H1 (cell line): ENCODE data around the gene TRIAP1. TPM values are rescaled to one million over a fixed set of nuclear protein-coding genes. Genes with fewer than 3 reads are reported as not detected.
A peak's percentile ranks its signal among the peaks of the same experiment; 100 is the strongest.

Experiments used
- CTCF ChIA-PET: fragments of 300-600 bp; sonication (Branson Sonifier 250); formaldehyde crosslinking; loops from one replicate; lab custom pipeline; 2021; ENCODE audit not compliant: partially characterized antibody; lab: Charles Lee
- POLR2A ChIA-PET: fragments of 300-600 bp; sonication (Branson Sonifier 250); formaldehyde crosslinking; loops from one replicate; lab custom pipeline; 2021; ENCODE audit warnings: inconsistent platforms; ENCODE audit not compliant: partially characterized antibody; lab: Charles Lee
- DNase-seq, 2 experiments: peaks; one replicate each; pipeline versions ENCODE4 v3.0.0 to v3.0.0-alpha.2; 2010 to 2022; ENCODE audit warnings: low spot score in 2 of 2, low read depth in 1 of 2, mixed read lengths in 1 of 2
- FAIRE-seq: peaks from 2 replicates; lab custom pipeline; 2011; peaks lifted over from hg19 to GRCh38; lab: Jason Lieb, UNC
- H2AFZ ChIP-seq: 2 replicates; pipeline ENCODE4 v1.8.1; 2012; ENCODE audit warnings: low read length, inconsistent platforms
- H2AK5ac ChIP-seq: 2 replicates; pipeline ENCODE4 v1.6.1; 2013; ENCODE audit warnings: low read depth, low read length
- H2BK120ac ChIP-seq: replicated peaks from 2 replicates; pipeline ENCODE3; 2013; ENCODE audit warnings: low read depth, low read length, inconsistent platforms
- H2BK12ac ChIP-seq: 2 replicates; pipeline ENCODE4 v1.6.1; 2013; ENCODE audit warnings: low read depth, low read length
- H2BK15ac ChIP-seq: 2 replicates; pipeline ENCODE4 v1.6.1; 2013; ENCODE audit warnings: low read length
- H2BK20ac ChIP-seq: 2 replicates; pipeline ENCODE4 v1.6.1; 2013; ENCODE audit warnings: low read length
- H2BK5ac ChIP-seq: 2 replicates; pipeline ENCODE4 v1.6.1; 2013; ENCODE audit warnings: low read depth, low read length
- H3K14ac ChIP-seq: 2 replicates; pipeline ENCODE4 v1.6.1; 2013; ENCODE audit warnings: inconsistent platforms; ENCODE audit not compliant: insufficient read length
- H3K18ac ChIP-seq: 2 replicates; pipeline ENCODE4 v1.6.1; 2013; ENCODE audit warnings: low read length; ENCODE audit errors: extremely low read depth
- H3K23ac ChIP-seq: 2 replicates; pipeline ENCODE4 v1.6.1; 2013; ENCODE audit warnings: inconsistent platforms; ENCODE audit not compliant: insufficient read length
- H3K23me2 ChIP-seq: 2 replicates; pipeline ENCODE4 v1.6.1; 2013; ENCODE audit warnings: low read depth, low read length
- H3K27ac ChIP-seq: 2 replicates; pipeline ENCODE4 v1.6.1; 2011; ENCODE audit warnings: low read depth, low read length, inconsistent platforms
- H3K27me3 ChIP-seq, 4 experiments: replicated peaks in 1 of 4; 1 replicate in 1 of 4; 2 replicates in 3 of 4; pipeline versions ENCODE4 v1.6.1 to v1.8.1; 2011 to 2013; ENCODE audit warnings: low read length in 3 of 4, mild to moderate bottlenecking in 3 of 4, inconsistent platforms in 2 of 4, mixed read lengths in 2 of 4, moderate library complexity in 1 of 4; ENCODE audit not compliant: control insufficient read depth in 3 of 4, insufficient read depth in 3 of 4; ENCODE audit errors: extremely low read depth in 1 of 4
- H3K36me3 ChIP-seq, 4 experiments: 2 replicates each; pipeline versions ENCODE4 v1.6.1 to v1.8.1; 2011 to 2013; ENCODE audit warnings: mild to moderate bottlenecking in 4 of 4, low read length in 3 of 4, moderate library complexity in 2 of 4, control low read depth in 1 of 4, inconsistent platforms in 1 of 4; ENCODE audit not compliant: insufficient read depth in 4 of 4, control insufficient read depth in 2 of 4
- H3K4ac ChIP-seq: replicated peaks from 2 replicates; pipeline ENCODE3; 2013; ENCODE audit warnings: low read length, low read depth, mixed read lengths, inconsistent platforms; ENCODE audit not compliant: insufficient read length
- H3K4me1 ChIP-seq, 4 experiments: replicated peaks in 1 of 4; 1 replicate in 1 of 4; 2 replicates in 3 of 4; pipeline versions ENCODE4 v1.6.1 to v1.8.1; 2011 to 2013; ENCODE audit warnings: low read length in 3 of 4, inconsistent platforms in 2 of 4, mixed read lengths in 1 of 4; ENCODE audit not compliant: insufficient read depth in 4 of 4, control insufficient read depth in 3 of 4
- H3K4me2 ChIP-seq, 2 experiments: 2 replicates each; pipeline versions ENCODE4 v1.6.1 to v1.8.1; 2011 to 2013; ENCODE audit warnings: low read depth in 2 of 2, low read length in 2 of 2, control low read depth in 1 of 2, inconsistent platforms in 1 of 2, mild to moderate bottlenecking in 1 of 2; ENCODE audit not compliant: insufficient read depth in 1 of 2
- H3K4me3 ChIP-seq, 4 experiments: fragments of 200-600, 300-600 bp in 1 of 4; sonication (generic), shearing (Covaris generic), sonication (Bioruptor Twin) in 1 of 4; 2 replicates each; pipeline versions ENCODE4 v1.5.1 to v1.8.1; 2011 to 2016; ENCODE audit warnings: low read length in 4 of 4, low read depth in 3 of 4, control low read depth in 2 of 4, inconsistent platforms in 2 of 4, mild to moderate bottlenecking in 2 of 4, mixed read lengths in 1 of 4, moderate library complexity in 1 of 4; ENCODE audit not compliant: insufficient read depth in 2 of 4; ENCODE audit errors: extremely low read depth in 1 of 4
- H3K56ac ChIP-seq: replicated peaks from 2 replicates; pipeline ENCODE3; 2013; ENCODE audit warnings: low read depth, mild to moderate bottlenecking, mixed read lengths, low read length, inconsistent platforms; ENCODE audit not compliant: insufficient read length
- H3K79me1 ChIP-seq: 2 replicates; pipeline ENCODE4 v1.6.1; 2013; ENCODE audit warnings: low read depth, low read length, control low read depth
- H3K79me2 ChIP-seq, 2 experiments: 2 replicates each; pipeline versions ENCODE4 v1.6.1 to v1.8.1; 2012 to 2013; ENCODE audit warnings: low read length in 2 of 2, mild to moderate bottlenecking in 2 of 2, inconsistent platforms in 1 of 2; ENCODE audit not compliant: insufficient read depth in 2 of 2, control insufficient read depth in 1 of 2
- H3K9ac ChIP-seq, 4 experiments: replicated peaks in 1 of 4; 1 replicate in 1 of 4; 2 replicates in 3 of 4; pipeline versions ENCODE4 v1.6.1 to v1.8.1; 2011 to 2013; ENCODE audit warnings: low read depth in 3 of 4, low read length in 3 of 4, control low read depth in 2 of 4, mild to moderate bottlenecking in 2 of 4, moderate library complexity in 2 of 4, inconsistent platforms in 1 of 4; ENCODE audit errors: extremely low read depth in 1 of 4
- H3K9me3 ChIP-seq, 2 experiments: 2 replicates each; pipeline versions ENCODE4 v1.6.1 to v1.8.1; 2012 to 2013; ENCODE audit warnings: mild to moderate bottlenecking in 2 of 2, moderate library complexity in 2 of 2, control low read depth in 1 of 2, inconsistent platforms in 1 of 2, low read depth in 1 of 2, low read length in 1 of 2, mixed read lengths in 1 of 2; ENCODE audit not compliant: insufficient read depth in 2 of 2
- H4K20me1 ChIP-seq, 2 experiments: replicated peaks in 1 of 2; 2 replicates each; pipeline versions ENCODE3 to v1.8.1; 2011 to 2013; ENCODE audit warnings: inconsistent platforms in 2 of 2, low read length in 2 of 2, mild to moderate bottlenecking in 1 of 2; ENCODE audit not compliant: insufficient read depth in 2 of 2, control insufficient read depth in 1 of 2
- H4K5ac ChIP-seq: 2 replicates; pipeline ENCODE4 v1.6.1; 2013; ENCODE audit warnings: low read length, low read depth, mixed read lengths, inconsistent platforms; ENCODE audit not compliant: insufficient read length
- H4K8ac ChIP-seq: 2 replicates; pipeline ENCODE4 v1.8.0; 2013; ENCODE audit warnings: mild to moderate bottlenecking, moderate library complexity, low read length, inconsistent platforms; ENCODE audit not compliant: insufficient read depth; ENCODE audit errors: extremely low read depth
- H4K91ac ChIP-seq: replicated peaks from 2 replicates; pipeline ENCODE3; 2013; ENCODE audit warnings: low read length, mixed read lengths, inconsistent platforms; ENCODE audit not compliant: insufficient read length
- BRCA1 ChIP-seq: IDR thresholded peaks from 2 replicates; pipeline ENCODE4 v1.6.1; 2012; ENCODE audit warnings: low read depth, low read length, improper control_type of control experiment
- GABPA ChIP-seq: IDR thresholded peaks from 2 replicates; pipeline ENCODE4 v1.6.1; 2011; ENCODE audit warnings: mild to moderate bottlenecking, low read length, moderate library complexity, borderline replicate concordance; ENCODE audit not compliant: insufficient read depth
- NANOG ChIP-seq: IDR thresholded peaks from 2 replicates; pipeline ENCODE4 v1.6.1; 2011; ENCODE audit warnings: low read length, low read depth, mild to moderate bottlenecking, inconsistent platforms; ENCODE audit not compliant: insufficient read depth, poor library complexity, severe bottlenecking
- RXRA ChIP-seq: IDR thresholded peaks from 2 replicates; pipeline ENCODE4 v1.6.1; 2011; ENCODE audit warnings: low read depth, mild to moderate bottlenecking, low read length, moderate library complexity; ENCODE audit not compliant: insufficient read depth
- SAP30 ChIP-seq: fragments of 300-600 bp; sonication (generic); IDR thresholded peaks from 2 replicates; pipeline ENCODE4 v1.7.1; 2012; ENCODE audit warnings: low read length, moderate library complexity, mild to moderate bottlenecking, inconsistent platforms; ENCODE audit not compliant: insufficient read depth, insufficient replicate concordance
- SIN3A ChIP-seq, 2 experiments: IDR thresholded peaks in 1 of 2; conservative IDR thresholded peaks in 1 of 2; 2 replicates each; pipeline ENCODE4 v1.6.1; 2011 to 2012; ENCODE audit warnings: low read length in 2 of 2, improper control_type of control experiment in 1 of 2, low read depth in 1 of 2, mild to moderate bottlenecking in 1 of 2
- SP1 ChIP-seq: IDR thresholded peaks from 2 replicates; pipeline ENCODE4 v1.6.1; 2011; ENCODE audit warnings: low read depth, low read length
- TEAD4 ChIP-seq: IDR thresholded peaks from 2 replicates; pipeline ENCODE4 v1.6.1; 2012; ENCODE audit warnings: low read depth, low read length, inconsistent platforms, mixed read lengths
- USF2 ChIP-seq: IDR thresholded peaks from 2 replicates; pipeline ENCODE4 v1.6.1; 2011; ENCODE audit warnings: low read length, improper control_type of control experiment
- WGBS, 2 experiments: shearing (Covaris generic) in 1 of 2; methylation state at CpG; one replicate each; pipeline versions ENCODE4 v1.1.6 to v1.1.7; 2013 to 2015; ENCODE audit warnings: low lambda C conversion rate in 2 of 2, mixed read lengths in 2 of 2, inconsistent platforms in 1 of 2, low coverage in 1 of 2, missing lambda C conversion rate in 1 of 2; ENCODE audit not compliant: insufficient replicate concordance in 2 of 2, insufficient coverage in 1 of 2, insufficient read length in 1 of 2; ENCODE audit errors: extremely low coverage in 1 of 2, missing lambda C conversion rate in 1 of 2; 5-methylcytosine and 5-hydroxymethylcytosine counted together
- polyA plus RNA-seq, 7 experiments: library from polyadenylated mRNA; depleted of rRNA in 3 of 7; stranded (reverse) in 5 of 7; unstranded in 2 of 7; fragments of >200 nt in 5 of 7; fragments of 200-250 nt in 2 of 7; gene quantifications; 1 replicate in 5 of 7; 2 replicates in 1 of 7; 4 replicates in 1 of 7; pipeline versions ENCODE4 v1.2.1 to v1.2.3, GENCODE V29; 2011 to 2013; ENCODE audit warnings: missing spikeins in 2 of 7, mixed read lengths in 2 of 7
- total RNA-seq: library from RNA; stranded (reverse); fragmentation: NEBNext Ultra II Directional; extraction: Animal tissue kit (Norgen Biotek cat#: 25700); gene quantifications from 2 replicates; pipeline ENCODE4 v1.2.1, GENCODE V29; 2021

TRIAP1 gene
- total and polyA plus RNA-seq, 2 of the 8 experiments (the other 6 are each of a cell fraction or from before 2014, with no cell fraction given), result 42.0 to 63.4 TPM

- no peak overlapping the region for H3K56ac ChIP-seq
- no peaks in the 10 kb centered on the region for H4K20me1 ChIP-seq
- no peaks in the 10 kb centered on the region for H3K79me1 ChIP-seq
- H2BK15ac ChIP-seq, result no peak overlapping the region
- peak overlapping the region; percentile 89 for H4K91ac ChIP-seq
- no peak overlapping the region for H3K14ac ChIP-seq
- POLR2A ChIA-PET, result interaction anchor here (0.7 to 3.4 kb wide), 12 partner anchors 10 to 186 kb away, joined by 3 to 16 read pairs (median 8); partner anchors contain the start of gene RNU4-2
- H4K5ac ChIP-seq, result peak overlapping the region; percentile 93
- H3K23ac ChIP-seq, result no peak overlapping the region
- peak overlapping the region; percentile 70; the same call in 1 of the 2 replicates for H3K27ac ChIP-seq
- peak overlapping the region; percentile 93 for H3K18ac ChIP-seq
- CTCF ChIA-PET, result interaction anchor here (0.7 to 3.0 kb wide), 9 partner anchors 9 to 57 kb away, joined by 3 to 27 read pairs (median 4); no protein-coding TSS in a partner anchor
- peak overlapping the region in 3 of 4 experiments; percentile 12 to 42 (median 37); a peak in 2 of 7 replicates for H3K9ac ChIP-seq
- WGBS, 2 experiments, result 6% methylated on average over 13 of the region's 13 CpGs; no CpG with 5 or more reads in 1 of the 2 experiments
- no peak overlapping the region for H2AFZ ChIP-seq
- H3K23me2 ChIP-seq, result no peaks in the 10 kb centered on the region
- H3K9me3 ChIP-seq, result no peaks in the 10 kb centered on the region
- H2BK5ac ChIP-seq, result peak overlapping the region; percentile 92
- no peaks in the 10 kb centered on the region for H3K79me2 ChIP-seq
- peak overlapping the region; percentile 94 for H2BK120ac ChIP-seq
- H2BK12ac ChIP-seq, result peak overlapping the region; percentile 88
- peak overlapping the region; percentile 95; the same call in 1 of the 2 replicates for H4K8ac ChIP-seq
- H3K27me3 ChIP-seq, result no peaks in the 10 kb centered on the region
- peak; percentile 80 to 89 for DNase-seq
- peak overlapping the region; percentile 16 to 60 for H3K4me2 ChIP-seq
- H3K36me3 ChIP-seq, result no peaks in the 10 kb centered on the region
- H3K4ac ChIP-seq, result no peak overlapping the region
- peaks cover 0 to 10% (median 6%) of the 10 kb centered on the region in 4 experiments; a peak in 3 of 7 replicates for H3K4me1 ChIP-seq
- no peak overlapping the region for H2AK5ac ChIP-seq
- H2BK20ac ChIP-seq, result peak overlapping the region; percentile 98; the same call in 1 of the 2 replicates
- H3K4me3 ChIP-seq, result peak overlapping the region in 3 of 4 experiments; percentile 6 to 36 (median 23); a peak in 4 of 8 replicates
- peak; percentile 99 for FAIRE-seq
- TF ChIP-seq SAP30, result no peak
- no peak for TF ChIP-seq RXRA
- TF ChIP-seq SP1, result peak; percentile 83
- 0 out of 2 replicates have a peak, but pooled peaks have one; percentile 27 for TF ChIP-seq TEAD4
- peak; percentile 50 for TF ChIP-seq NANOG
- 0 out of 2 replicates have a peak, but pooled peaks have one; percentile 37 for TF ChIP-seq USF2
- no peak for TF ChIP-seq BRCA1
- TF ChIP-seq SIN3A (conservative IDR thresholded peaks at IDR 0.05 in 1 of 2, IDR thresholded peaks at IDR 0.05 in 1 of 2; ENCODE audit: low read depth in 1 of 2, low read length in 2 of 2), result no peak; a peak in 1 of 4 replicates
- 0 out of 2 replicates have a peak, but pooled peaks have one; percentile 71 for TF ChIP-seq GABPA
These were observed 32.1 kb downstream of the TRIAP1 start for GRCh38 chr12:120413901-120414695.
